Gastrocnemius medialis (tissue), 4 donors: Measurements from ENCODE around the gene HES7. TPM values are rescaled to one million over a fixed set of nuclear protein-coding genes. Genes with fewer than 3 reads are reported as not detected.

Source experiments
- ATAC-seq, 2 donors: fragments of 150-250 bp; one replicate each; pipeline ENCODE4 v1.9.1; 2016
- DNase-seq, 2 donors: peaks; one replicate each; pipeline ENCODE4 v3.0.0-alpha.2; 2019
- H3K27ac ChIP-seq, 4 donors: fragments of 200-600 bp; sonication (generic); 1 replicate in 1 of 4; 2 replicates in 3 of 4; pipeline ENCODE4 v1.5.1; 2016 to 2018; ENCODE audit warnings: mild to moderate bottlenecking in 2 of 4, moderate library complexity in 1 of 4
- H3K27me3 ChIP-seq, 3 donors: fragments of 200-600 bp; sonication (generic) in 2 of 3; 1 replicate in 1 of 3; 2 replicates in 2 of 3; pipeline versions ENCODE4 v1.5.1 to v1.6.0; 2016 to 2019; ENCODE audit warnings: mild to moderate bottlenecking in 1 of 3, moderate library complexity in 1 of 3
- H3K36me3 ChIP-seq, 2 donors: fragments of 200-600 bp; sonication (generic) in 1 of 2; one replicate each; pipeline ENCODE4 v1.5.1; 2017 to 2018
- H3K4me1 ChIP-seq, 2 donors: fragments of 200-600 bp; sonication (generic) in 1 of 2; one replicate each; pipeline ENCODE4 v1.5.1; 2016 to 2017; ENCODE audit warnings: mild to moderate bottlenecking in 2 of 2
- H3K4me3 ChIP-seq, 4 donors: fragments of 200-600 bp; sonication (generic) in 3 of 4; 1 replicate in 1 of 4; 2 replicates in 3 of 4; pipeline ENCODE4 v1.5.1; 2016 to 2019; ENCODE audit warnings: mild to moderate bottlenecking in 2 of 4
- H3K9me3 ChIP-seq, 3 donors: fragments of 200-600 bp; sonication (generic) in 2 of 3; 1 replicate in 1 of 3; 2 replicates in 2 of 3; pipeline ENCODE4 v1.5.1; 2016 to 2019
- POLR2A ChIP-seq, 2 donors: fragments of 450-650 bp; IDR thresholded peaks; one replicate each; pipeline ENCODE4 v1.6.1; 2017; ENCODE audit warnings: antibody characterized with exemption in 2 of 2, mild to moderate bottlenecking in 2 of 2, moderate library complexity in 2 of 2
- in situ Hi-C, 4 donors: fragments of 200-750 bp; cut with MboI; loops; one replicate each; pipeline versions ENCODE4 v1.15.0 to v1.8.0; 2017; ENCODE audit warnings: low sequenced_read_pairs in 4 of 4
- intact Hi-C: fragments of 100-400 bp; cut with DNase I; formaldehyde crosslinking; loops from one replicate; pipeline ENCODE4 v1.15.1; 2023; ENCODE audit warnings: low total_unique reads
- total RNA-seq, 4 donors: library from RNA; depleted of rRNA; stranded (reverse); fragments of >200 nt; gene quantifications; one replicate each; pipeline versions ENCODE4 v1.1.0 to v1.2.3, GENCODE V29; 2016
- TF ChIP-seq, protein P1 (sequence below), 5 experiments: fragments of 450-650 bp in 3 of 5; fragments of 200-600 bp in 2 of 5; sonication (generic) in 2 of 5; IDR thresholded peaks in 4 of 5; conservative IDR thresholded peaks in 1 of 5; 1 replicate in 4 of 5; 2 replicates in 1 of 5; pipeline ENCODE4 v1.5.1; 2016 to 2019; ENCODE audit warnings: antibody characterized with exemption in 5 of 5, mild to moderate bottlenecking in 3 of 5, moderate library complexity in 3 of 5

HES7 gene
- total RNA-seq, 4 donors from 2014 or later = not detected

DNA sequence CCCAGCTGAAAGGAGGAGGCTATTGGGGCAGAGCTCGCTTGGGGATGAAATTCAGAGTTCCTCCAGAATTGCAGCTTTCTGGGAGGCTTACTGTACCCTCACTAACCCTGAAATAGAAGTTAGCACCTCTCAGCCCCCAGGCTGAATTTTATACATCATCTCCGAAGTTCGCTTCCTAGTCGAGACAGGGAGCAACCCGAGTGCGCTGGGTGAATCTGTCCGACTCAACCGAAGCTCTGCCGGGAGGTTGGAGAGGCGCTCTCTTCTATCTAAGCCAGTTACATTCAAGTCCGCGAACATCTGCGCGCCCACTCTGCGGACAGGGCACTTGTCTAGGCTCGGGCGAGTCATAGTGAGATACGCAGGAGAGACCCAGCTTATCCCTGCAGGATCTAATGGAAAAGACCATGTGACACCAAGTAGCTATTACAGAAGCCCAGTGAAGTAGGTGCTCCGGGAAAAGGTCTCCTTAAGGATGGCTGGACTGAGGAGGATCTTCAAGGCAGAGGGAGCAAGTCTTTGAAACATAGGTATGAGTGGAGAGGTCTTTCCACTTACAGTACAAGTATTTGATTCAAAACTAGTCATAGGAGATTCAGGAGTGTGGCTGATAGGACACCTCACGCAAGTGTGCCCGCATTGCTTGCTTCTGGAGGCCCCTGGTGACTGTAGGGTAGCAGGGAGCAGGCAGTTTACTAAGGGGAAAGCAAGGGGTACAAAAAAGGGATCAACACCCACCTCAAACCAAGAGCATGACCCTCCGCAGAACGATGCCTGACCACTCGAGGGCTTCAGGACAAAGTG lies 646 bp upstream of the HES7 start:
- ATAC-seq (no peak), DNase-seq (no peak)
- Histone ChIP-seq H3K36me3 (no peaks in the 10 kb centered on the region), H3K4me1 (peaks cover 58 to 63% of the 10 kb centered on the region in 2 donors), H3K27ac (no peak overlapping the region), H3K27me3 (peaks cover 31 to 44% (median 37%) of the 10 kb centered on the region in 3 donors), H3K4me3 (peak overlapping the region in 3 of 4 donors; percentile 56 to 71 (median 63)), H3K9me3 (no peaks in the 10 kb centered on the region)
- intact Hi-C loops = no loop called here
- TF ChIP-seq, protein P1, sequence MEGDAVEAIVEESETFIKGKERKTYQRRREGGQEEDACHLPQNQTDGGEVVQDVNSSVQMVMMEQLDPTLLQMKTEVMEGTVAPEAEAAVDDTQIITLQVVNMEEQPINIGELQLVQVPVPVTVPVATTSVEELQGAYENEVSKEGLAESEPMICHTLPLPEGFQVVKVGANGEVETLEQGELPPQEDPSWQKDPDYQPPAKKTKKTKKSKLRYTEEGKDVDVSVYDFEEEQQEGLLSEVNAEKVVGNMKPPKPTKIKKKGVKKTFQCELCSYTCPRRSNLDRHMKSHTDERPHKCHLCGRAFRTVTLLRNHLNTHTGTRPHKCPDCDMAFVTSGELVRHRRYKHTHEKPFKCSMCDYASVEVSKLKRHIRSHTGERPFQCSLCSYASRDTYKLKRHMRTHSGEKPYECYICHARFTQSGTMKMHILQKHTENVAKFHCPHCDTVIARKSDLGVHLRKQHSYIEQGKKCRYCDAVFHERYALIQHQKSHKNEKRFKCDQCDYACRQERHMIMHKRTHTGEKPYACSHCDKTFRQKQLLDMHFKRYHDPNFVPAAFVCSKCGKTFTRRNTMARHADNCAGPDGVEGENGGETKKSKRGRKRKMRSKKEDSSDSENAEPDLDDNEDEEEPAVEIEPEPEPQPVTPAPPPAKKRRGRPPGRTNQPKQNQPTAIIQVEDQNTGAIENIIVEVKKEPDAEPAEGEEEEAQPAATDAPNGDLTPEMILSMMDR (IDR thresholded peaks at IDR 0.05 in 4 of 5, conservative IDR thresholded peaks at IDR 0.05 in 1 of 5) = no peak
- no peak for TF ChIP-seq POLR2A (IDR thresholded peaks at IDR 0.05)
- in situ Hi-C loops = loop anchor here in 2 of 4 donors (10.0 kb wide), 2 partner anchors 50 to 60 kb away; partner anchors contain the start of gene TMEM107 (in 1 of the 2)

DNA sequence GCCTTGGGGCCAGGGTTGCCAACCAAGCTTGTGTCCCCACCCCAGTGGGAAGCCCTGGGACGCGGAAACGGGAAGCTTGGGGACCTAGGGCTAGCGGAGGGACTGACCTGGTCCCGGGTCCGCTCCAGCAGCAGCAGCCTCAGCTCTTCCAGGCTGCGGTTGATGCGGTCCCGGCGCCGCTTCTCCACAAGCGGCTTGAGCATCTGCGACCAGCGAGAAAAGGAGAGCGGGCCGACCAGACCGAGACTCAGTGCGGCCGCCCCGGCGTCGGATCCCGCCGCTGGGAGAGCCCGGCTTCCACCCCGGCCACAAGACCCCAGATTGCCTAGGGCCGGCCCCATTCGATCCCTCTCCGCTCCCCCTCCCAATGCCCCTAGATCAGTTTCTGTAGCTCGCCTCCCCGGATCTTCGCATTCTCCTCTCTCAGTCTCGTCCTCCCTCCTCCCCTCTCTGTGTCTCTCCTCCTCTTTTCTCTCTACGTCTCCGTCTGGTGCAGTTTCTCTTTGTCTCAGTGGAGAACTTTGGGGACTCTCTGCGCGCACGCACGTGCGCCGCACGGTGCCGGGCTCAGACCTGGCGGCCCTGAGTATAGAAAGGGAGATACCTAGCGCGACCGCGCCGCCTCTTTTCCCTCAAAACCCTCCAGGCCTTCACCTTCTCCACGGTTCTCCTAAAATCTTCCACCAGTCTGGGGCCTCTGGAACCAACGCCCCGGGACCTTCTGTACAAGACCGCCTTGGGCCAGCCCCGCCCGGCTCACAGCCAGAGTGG lies 797 bp downstream of the HES7 start:
- Histone ChIP-seq H3K36me3 (no peaks in the 10 kb centered on the region), H3K4me1 (peaks cover 63 to 71% of the 10 kb centered on the region in 2 donors), H3K9me3 (no peaks in the 10 kb centered on the region), H3K27me3 (peaks cover 31 to 44% (median 37%) of the 10 kb centered on the region in 3 donors), H3K4me3 (peak overlapping the region; percentile 51 to 63 (median 56)), H3K27ac (peak overlapping the region in 1 of 4 donors; percentile 4)
- ATAC-seq (no peak), DNase-seq (no peak)
- intact Hi-C loops = no loop called here
- in situ Hi-C loops = loop anchor here in 2 of 4 donors (10.0 kb wide), 2 partner anchors 52 to 62 kb away; partner anchors contain the start of gene TMEM107 (in 1 of the 2)
- TF ChIP-seq, protein P1 (IDR thresholded peaks at IDR 0.05 in 4 of 5, conservative IDR thresholded peaks at IDR 0.05 in 1 of 5) = no peak
- no peak for TF ChIP-seq POLR2A (IDR thresholded peaks at IDR 0.05)

- TF ChIP-seq, protein P1 (IDR thresholded peaks at IDR 0.05 in 4 of 5, conservative IDR thresholded peaks at IDR 0.05 in 1 of 5) = no peak
- TF ChIP-seq POLR2A (IDR thresholded peaks at IDR 0.05) = no peak
- Histone ChIP-seq H3K4me1 (peaks cover 69 to 77% of the 10 kb centered on the region in 2 donors), H3K36me3 (no peaks in the 10 kb centered on the region), H3K4me3 (peak overlapping the region; percentile 51 to 63 (median 56)), H3K27me3 (peaks cover 31 to 44% (median 37%) of the 10 kb centered on the region in 3 donors), H3K27ac (no peak overlapping the region), H3K9me3 (no peaks in the 10 kb centered on the region)
- DNase-seq (no peak), ATAC-seq (no peak)
- in situ Hi-C loops (loop anchor here in 2 of 4 donors (10.0 kb wide), 2 partner anchors 52 to 62 kb away; partner anchors contain the start of gene TMEM107 (in 1 of the 2)), intact Hi-C loops (no loop called here)
These were observed 1.4 kb downstream of the HES7 start for GRCh38 chr17:8122422-8122923.

GRCh38 chr17:8121681-8122421 lies 2.1 kb downstream of the HES7 start:
- peak overlapping the region; percentile 51 to 63 (median 56) for H3K4me3 ChIP-seq
- no peaks in the 10 kb centered on the region for H3K9me3 ChIP-seq
- no peaks in the 10 kb centered on the region for H3K36me3 ChIP-seq
- in situ Hi-C loops (loop anchor here in 2 of 4 donors (10.0 kb wide), 2 partner anchors 53 to 63 kb away; partner anchors contain the start of gene TMEM107 (in 1 of the 2)), intact Hi-C loops (no loop called here)
- no peak for ATAC-seq
- peaks cover 33 to 49% (median 38%) of the 10 kb centered on the region in 3 donors for H3K27me3 ChIP-seq
- H3K4me1 ChIP-seq = peaks cover 64 to 72% of the 10 kb centered on the region in 2 donors
- DNase-seq = no peak
- TF ChIP-seq, protein P1 (IDR thresholded peaks at IDR 0.05 in 4 of 5, conservative IDR thresholded peaks at IDR 0.05 in 1 of 5) = peak in 3 of 5 experiments; percentile 34 to 61 (median 43)
- TF ChIP-seq POLR2A (IDR thresholded peaks at IDR 0.05) = no peak
- peak overlapping the region in 1 of 4 donors; percentile 5 for H3K27ac ChIP-seq
